Gastrocnemius medialis (tissue), 4 donors: ENCODE results near the gene PEA15. TPM values are rescaled to one million over a fixed set of nuclear protein-coding genes. Genes with fewer than 3 reads are reported as not detected.

ENCODE experiments used
- total RNA-seq, 4 donors: library from RNA; depleted of rRNA; stranded (reverse); fragments of >200 nt; gene quantifications; one replicate each; pipeline versions ENCODE4 v1.1.0 to v1.2.3, GENCODE V29; 2016

Gene PEA15
- total RNA-seq, 4 donors from 2014 or later: 10.5 to 34.7 (median 27.2) TPM

Other genes starting within 250 kb of the PEA15 start
- gene PIGM, start 173.4 kb upstream of the PEA15 start, total RNA-seq: under 1 TPM; 0.55 to 0.75 (median 0.72) TPM
- gene KCNJ10, start 135.2 kb upstream of the PEA15 start, total RNA-seq: not detected
- not detected for gene KCNJ9, start 123.8 kb upstream of the PEA15 start, total RNA-seq
- 10 to 100 TPM in 1 of 4 donors, 1 to 10 TPM in 3; 3.4 to 12.8 (median 8.7) TPM for gene IGSF8, start 106.8 kb upstream of the PEA15 start, total RNA-seq
- gene ATP1A2, start 89.6 kb upstream of the PEA15 start, total RNA-seq: 100 to 1,000 TPM; 281 to 710 (median 413) TPM
- under 1 TPM in 2 of 4 donors, not detected in 2; 0.07 to 0.47 TPM for gene ATP1A4, start 53.8 kb upstream of the PEA15 start, total RNA-seq
- gene CASQ1, start 14.8 kb upstream of the PEA15 start, total RNA-seq: 100 to 1,000 TPM; 255 to 894 (median 358) TPM
- gene DCAF8, start 57.2 kb downstream of the PEA15 start, total RNA-seq: 100 to 1,000 TPM; 170 to 208 (median 196) TPM
- 100 to 1,000 TPM in 2 of 4 donors, 10 to 100 TPM in 2; 61.9 to 151 (median 82.4) TPM for gene PEX19, start 79.7 kb downstream of the PEA15 start, total RNA-seq
- 100 to 1,000 TPM in 1 of 4 donors, 10 to 100 TPM in 3; 59.0 to 103 (median 85.9) TPM for gene COPA, start 137.9 kb downstream of the PEA15 start, total RNA-seq
- gene NCSTN, start 138.0 kb downstream of the PEA15 start, total RNA-seq: 10 to 100 TPM; 29.2 to 59.3 (median 33.2) TPM
- gene NHLH1, start 161.7 kb downstream of the PEA15 start, total RNA-seq: under 1 TPM in 1 of 4 donors, not detected in 3; 0.46 TPM
- 1 to 10 TPM in 1 of 4 donors, under 1 TPM in 2, not detected in 1; 0.26 to 1.2 (median 0.78) TPM for gene VANGL2, start 195.2 kb downstream of the PEA15 start, total RNA-seq